Measurements from ENCODE around the gene CLIP2.
"Not testable (repeated sequence)": the region's sequence is repeated elsewhere in the genome, so short reads cannot be mapped to it uniquely, and the experiment has no call there.

Gene CLIP2

DNA sequence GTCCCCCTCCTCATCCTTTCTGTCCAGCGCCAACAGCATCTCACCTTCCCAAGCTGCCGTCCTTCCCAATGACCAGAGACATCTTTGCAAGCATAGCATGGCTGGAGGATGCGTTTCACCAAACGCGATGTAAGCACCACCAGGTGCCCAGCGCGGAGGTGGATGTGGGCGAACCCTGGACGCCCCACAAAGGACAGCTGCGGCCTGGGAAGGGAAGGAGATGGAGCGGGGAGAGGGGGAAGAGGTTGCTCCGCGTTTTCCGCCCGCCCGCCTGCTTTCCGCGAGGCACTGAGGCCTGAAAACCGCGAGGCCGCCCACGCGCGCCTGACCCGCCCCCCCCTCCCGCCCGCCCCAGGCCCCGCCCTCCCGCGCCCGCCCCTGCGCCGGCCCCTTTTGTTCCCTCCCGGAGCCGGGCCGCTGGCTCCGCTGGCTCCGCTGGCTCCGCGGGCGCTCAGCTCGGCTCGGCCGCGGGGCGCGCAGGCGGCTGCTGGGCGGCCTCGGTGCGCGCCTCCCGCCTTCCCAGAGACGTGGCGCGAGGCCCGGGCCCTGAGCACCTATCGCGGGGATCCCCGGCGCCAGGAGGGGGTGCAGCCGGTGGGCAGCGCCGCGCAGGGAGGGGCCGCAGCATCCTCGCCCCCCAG, at the start of gene CLIP2:
TSS of gene CLIP2 (plus strand) at position 390 of the 641 bp plus-strand sequence. CDS start 28,140 bp downstream, outside the sequence.
- DNase-seq (ENCODE audit: low read depth): peak; percentile 61

GRCh38 chr7:74240482-74240881, 48.7 kb upstream of the CLIP2 start:
- DNase-seq (ENCODE audit: low read depth): no peak

- DNase-seq (ENCODE audit: low read depth): no peak
Observed at GRCh38 chr7:74242122-74242443, 47.1 kb upstream of the CLIP2 start.

GRCh38 chr7:74246497-74246896, 42.7 kb upstream of the CLIP2 start:
- DNase-seq (ENCODE audit: low read depth): no peak

GRCh38 chr7:74248156-74248555, 41.1 kb upstream of the CLIP2 start:
- DNase-seq (ENCODE audit: low read depth): no peak

- not testable (repeated sequence) for DNase-seq (ENCODE audit: low read depth)
Observed at GRCh38 chr7:74249058-74249457, 40.1 kb upstream of the CLIP2 start.

GRCh38 chr7:74252893-74253292, 36.3 kb upstream of the CLIP2 start:
- no peak for DNase-seq (ENCODE audit: low read depth)

DNA sequence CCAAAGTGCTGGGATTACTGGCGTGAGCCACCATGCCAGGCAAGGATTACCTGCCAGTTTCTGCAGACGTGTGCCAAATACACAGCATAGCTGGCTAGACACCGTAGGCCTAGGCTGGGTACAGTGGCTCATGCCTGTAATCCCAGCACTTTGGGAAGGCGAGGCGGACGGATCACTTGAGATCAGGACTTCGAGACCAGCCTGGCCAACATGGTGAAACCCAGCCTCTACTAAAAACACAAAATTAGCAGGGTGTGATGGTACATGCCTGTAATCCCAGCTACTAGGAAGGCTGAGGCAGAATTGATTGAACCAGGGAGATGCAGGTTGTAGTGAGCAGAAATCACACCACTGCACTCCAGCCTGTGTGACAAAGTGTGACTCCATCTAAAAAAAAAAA, 35.9 kb upstream of the CLIP2 start:
- no peak for DNase-seq (ENCODE audit: low read depth)

DNA sequence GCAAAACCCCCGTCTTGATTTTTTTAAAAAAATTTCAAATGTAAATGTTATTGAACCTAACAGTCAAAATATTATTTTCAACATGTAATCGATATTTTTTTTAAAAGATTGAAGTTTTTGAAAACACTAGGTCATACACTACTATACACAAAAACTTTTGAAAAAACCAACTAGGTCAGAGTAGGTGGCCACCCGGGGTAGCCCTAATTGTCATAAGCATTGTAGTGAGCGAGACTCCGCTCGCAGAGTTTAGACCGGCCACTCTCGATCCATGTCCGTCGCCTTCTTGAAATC, 35.4 kb upstream of the CLIP2 start:
- DNase-seq (ENCODE audit: low read depth): no peak

DNA sequence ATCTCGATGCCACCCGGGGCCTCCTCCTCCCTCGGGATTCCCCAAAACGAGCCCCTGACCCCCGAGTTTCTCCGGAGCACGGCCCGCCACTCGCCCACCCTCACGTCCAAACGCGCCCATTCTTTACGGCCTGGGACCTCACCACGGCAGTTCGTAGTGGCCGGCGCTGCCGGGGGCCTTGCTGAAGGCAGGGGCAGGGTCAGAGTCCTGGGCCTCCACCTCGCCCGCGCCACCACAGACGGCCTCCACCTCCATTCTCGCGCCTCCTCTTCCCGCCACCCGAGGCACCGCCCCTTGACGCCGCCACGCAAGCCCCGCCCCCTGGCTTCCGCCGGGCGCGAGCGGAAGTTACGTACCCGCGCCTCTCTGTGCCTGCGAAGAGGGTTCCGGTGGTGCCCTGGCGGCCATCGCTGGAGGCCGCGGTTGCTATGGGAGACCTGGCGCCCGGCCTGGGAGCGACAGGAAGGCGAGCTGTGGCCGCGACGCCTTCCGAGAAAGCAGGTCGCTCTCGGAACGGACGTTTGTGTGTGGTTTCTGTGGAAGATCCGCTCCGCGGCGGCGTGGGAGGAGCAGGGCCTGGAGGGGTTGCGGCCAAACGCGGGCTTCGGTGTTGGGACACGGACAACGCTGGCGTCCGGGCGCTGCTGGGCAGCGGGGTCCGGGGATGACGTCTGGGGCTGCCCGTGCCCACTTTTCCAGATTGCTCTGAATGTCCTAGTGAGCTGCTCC, 34.9 kb upstream of the CLIP2 start, which contains the start of gene RFC2:
TSS of gene RFC2 (minus strand) at position 271 of the 729 bp plus-strand sequence. CDS start at position 255, 16 bp downstream.
- peak; percentile 99 for DNase-seq (ENCODE audit: low read depth)

GRCh38 chr7:74254858-74255379, 34.3 kb upstream of the CLIP2 start:
- DNase-seq (ENCODE audit: low read depth): no peak

GRCh38 chr7:74255461-74255860, 33.7 kb upstream of the CLIP2 start:
- DNase-seq (ENCODE audit: low read depth): not testable (repeated sequence)

DNA sequence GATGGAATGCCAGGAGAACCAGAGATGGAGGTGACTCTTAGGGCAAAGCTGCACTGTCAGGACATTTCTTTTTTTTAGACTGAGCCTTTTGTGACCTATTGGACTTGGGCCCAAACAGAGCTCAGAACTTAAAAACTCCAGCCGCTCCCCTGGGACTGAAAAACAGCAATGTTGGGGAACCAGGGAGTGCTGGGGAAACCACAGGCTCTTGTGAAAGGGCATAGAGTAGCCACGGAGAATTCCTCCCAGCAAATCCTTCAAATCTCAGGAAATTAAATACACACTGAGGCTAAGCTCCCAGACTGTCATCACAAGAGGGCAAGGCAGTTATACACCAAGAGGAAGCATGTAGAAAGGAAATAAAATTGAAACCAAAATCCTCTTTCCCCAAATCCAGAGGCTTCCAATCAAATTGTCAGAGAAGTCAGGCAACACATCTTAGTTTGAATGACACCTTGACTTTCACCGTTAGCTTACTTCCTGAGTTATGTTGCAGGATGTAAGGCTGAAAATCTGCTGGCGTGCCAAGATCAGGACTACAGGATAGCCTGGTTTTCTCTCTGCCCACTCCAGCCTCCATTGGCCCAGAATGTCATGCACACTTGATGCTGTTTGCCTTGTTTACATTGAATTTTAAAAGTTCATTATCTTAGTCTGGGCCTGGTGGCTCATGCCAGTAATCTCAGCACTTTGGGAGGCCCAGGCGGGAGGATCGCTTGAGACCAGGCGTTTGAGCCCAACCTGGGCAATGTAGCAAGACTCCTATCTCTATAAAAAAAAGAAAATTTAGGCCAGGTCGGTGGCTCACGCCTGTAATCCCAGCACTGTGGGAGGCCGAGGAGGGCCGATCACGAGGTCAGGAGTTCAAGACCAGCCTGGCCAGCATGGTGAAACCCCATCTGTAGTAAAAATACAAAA, 32.5 kb upstream of the CLIP2 start:
- DNase-seq (ENCODE audit: low read depth): no peak

- no peak for DNase-seq (ENCODE audit: low read depth)
Observed at GRCh38 chr7:74258639-74259038, 30.6 kb upstream of the CLIP2 start.

GRCh38 chr7:74262639-74263398, 26.4 kb upstream of the CLIP2 start:
- DNase-seq (ENCODE audit: low read depth): no peak

DNA sequence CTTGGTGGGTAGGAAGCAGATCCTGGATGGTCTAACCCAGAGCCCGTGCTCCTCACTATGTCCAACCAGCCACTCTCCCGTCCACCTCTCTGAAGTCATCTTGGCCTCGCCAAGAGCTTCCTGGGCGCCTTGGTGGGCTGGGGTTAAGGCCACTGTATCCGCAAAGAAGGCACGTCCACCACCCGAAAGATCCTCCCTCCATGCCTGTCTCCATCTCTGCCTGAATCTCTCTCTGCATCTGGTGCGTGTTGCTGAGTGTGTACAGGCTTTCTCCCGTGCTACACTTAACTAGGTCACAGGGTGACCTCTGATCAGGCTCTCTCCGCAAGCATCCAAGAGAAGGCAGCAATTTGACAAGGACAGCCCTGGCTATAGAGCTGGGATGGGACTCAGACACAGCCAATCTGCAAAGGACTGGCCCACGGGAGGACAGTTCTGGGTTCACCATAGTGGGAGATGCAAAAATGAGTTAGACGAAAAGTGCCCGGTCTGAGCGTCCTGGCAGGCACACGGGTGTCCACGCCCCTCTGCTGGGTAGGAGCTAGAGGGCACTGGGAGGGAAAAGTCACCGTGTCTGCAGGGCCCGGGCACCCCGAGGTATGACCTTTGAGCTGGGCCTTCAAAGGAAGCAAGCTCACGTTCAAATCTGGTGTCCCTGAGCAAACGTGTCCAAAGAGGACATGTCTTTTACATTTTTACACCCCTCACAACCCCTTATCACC, 25.6 kb upstream of the CLIP2 start:
- no peak for DNase-seq (ENCODE audit: low read depth)

GRCh38 chr7:74266191-74266963, 22.8 kb upstream of the CLIP2 start:
- DNase-seq (ENCODE audit: low read depth): no peak

GRCh38 chr7:74267756-74268565, 21.2 kb upstream of the CLIP2 start:
- DNase-seq (ENCODE audit: low read depth): no peak

DNA sequence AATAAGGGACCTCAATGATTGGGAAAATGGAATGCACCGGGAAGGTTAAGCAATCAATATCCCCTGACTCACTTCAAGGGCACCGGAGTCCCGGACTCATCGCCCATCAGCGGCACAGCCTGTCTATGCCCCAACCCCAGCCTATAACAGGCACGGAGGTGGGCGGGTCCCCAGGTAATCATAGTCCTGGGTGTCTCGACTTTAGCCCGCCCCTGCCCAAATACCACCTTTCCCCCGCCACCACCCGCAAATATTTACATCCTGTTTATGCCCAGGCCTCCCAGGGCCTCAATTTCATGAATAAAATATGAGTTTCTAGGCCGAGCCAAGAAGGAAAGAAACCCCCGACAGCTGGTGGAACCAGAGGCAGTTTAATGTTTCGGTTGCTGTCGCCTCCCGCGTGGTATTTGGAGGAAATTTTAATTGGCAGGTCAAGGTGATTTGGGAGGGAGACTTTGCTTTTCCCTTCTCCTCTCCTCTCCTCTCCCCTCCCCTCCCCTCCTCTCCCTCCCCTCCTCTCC, 19.4 kb upstream of the CLIP2 start:
- DNase-seq (ENCODE audit: low read depth): no peak

Data from stimulated activated CD8-positive, alpha-beta memory T cell treated with anti-CD3 and anti-CD28 coated beads, Interleukin-15, amount 100 ng/mL, for 24 hours (primary cell).